HL-60 (cell line): ENCODE measurements around the gene FIG4.

Source experiments
- DNase-seq, 2 experiments: peaks; one replicate each; pipeline ENCODE4 v3.0.0-alpha.2; 2010 to 2020; ENCODE audit warnings: low read depth in 1 of 2, low spot score in 1 of 2
- H3K27ac ChIP-seq: fragments of 250-450 bp; sonication (Bioruptor Pico); replicated peaks from 2 replicates; pipeline ENCODE4 v1.5.1; 2020; ENCODE audit warnings: mild to moderate bottlenecking, moderate library complexity
- H3K27me3 ChIP-seq: fragments of 250-450 bp; sonication (Bioruptor Pico); 2 replicates; pipeline ENCODE4 v1.5.1; 2021; ENCODE audit warnings: mild to moderate bottlenecking, moderate library complexity; ENCODE audit not compliant: insufficient read depth, poor library complexity, severe bottlenecking
- H3K4me3 ChIP-seq: replicated peaks from 2 replicates; pipeline ENCODE4 v1.5.1; 2011; ENCODE audit warnings: mild to moderate bottlenecking, control low read depth, low read length; ENCODE audit not compliant: insufficient read depth
- CTCF ChIP-seq: IDR thresholded peaks from one replicate; pipeline ENCODE4 v1.5.1; 2011; ENCODE audit warnings: low read length, control low read depth, inconsistent platforms; ENCODE audit not compliant: insufficient read depth
- GABPA ChIP-seq: IDR thresholded peaks from 2 replicates; pipeline ENCODE4 v1.6.1; 2012; ENCODE audit warnings: low read depth
- POLR2AphosphoS5 ChIP-seq: IDR thresholded peaks from 2 replicates; pipeline ENCODE4 v1.6.1; 2012; ENCODE audit warnings: low read depth
- REST ChIP-seq: IDR thresholded peaks from 2 replicates; pipeline ENCODE4 v1.6.1; 2012; ENCODE audit warnings: low read depth; ENCODE audit not compliant: insufficient replicate concordance
- SPI1 ChIP-seq: IDR thresholded peaks from 2 replicates; pipeline ENCODE4 v1.6.1; 2012; ENCODE audit warnings: low read depth, mild to moderate bottlenecking, borderline replicate concordance

FIG4 gene

GRCh38 chr6:109715616-109716015 lies 24.5 kb downstream of the FIG4 start:
- H3K27ac ChIP-seq: no peak overlapping the region
- H3K27me3 ChIP-seq: no peaks in the 10 kb centered on the region
- H3K4me3 ChIP-seq: no peak overlapping the region
- TF ChIP-seq POLR2AphosphoS5 (no peak), CTCF (no peak), SPI1 (no peak), GABPA (no peak), REST (no peak)
- no peak for DNase-seq

GRCh38 chr6:109717971-109718370 lies 26.9 kb downstream of the FIG4 start:
- H3K27ac ChIP-seq: peak overlapping the region; percentile 39
- H3K4me3 ChIP-seq: no peak overlapping the region
- H3K27me3 ChIP-seq: no peaks in the 10 kb centered on the region
- no peak for TF ChIP-seq SPI1
- no peak for TF ChIP-seq REST
- TF ChIP-seq CTCF: no peak
- no peak for TF ChIP-seq POLR2AphosphoS5
- TF ChIP-seq GABPA: no peak
- DNase-seq: peak; percentile 49 to 64

GRCh38 chr6:109718991-109719390 lies 27.9 kb downstream of the FIG4 start:
- H3K4me3 ChIP-seq: no peak overlapping the region
- H3K27me3 ChIP-seq: no peaks in the 10 kb centered on the region
- H3K27ac ChIP-seq: no peak overlapping the region
- TF ChIP-seq CTCF: no peak
- TF ChIP-seq REST: no peak
- no peak for TF ChIP-seq GABPA
- TF ChIP-seq POLR2AphosphoS5: no peak
- TF ChIP-seq SPI1: no peak
- DNase-seq: no peak
